Ishikawa (cell line): ENCODE data around the gene GDF9.

Experiments
- CEBPB ChIP-seq: IDR thresholded peaks from 2 replicates; pipeline ENCODE4 v1.6.1; 2012
- CREB1 ChIP-seq: IDR thresholded peaks from 2 replicates; pipeline ENCODE4 v1.6.1; 2012; ENCODE audit warnings: low read depth
- EGR1 ChIP-seq: IDR thresholded peaks from 2 replicates; pipeline ENCODE4 v1.6.1; 2012
- EP300 ChIP-seq: IDR thresholded peaks from 2 replicates; pipeline ENCODE4 v1.6.1; 2012; ENCODE audit warnings: borderline replicate concordance
- FOXM1 ChIP-seq: IDR thresholded peaks from 2 replicates; pipeline ENCODE4 v1.6.1; 2012; ENCODE audit warnings: low read depth, borderline replicate concordance
- NFIC ChIP-seq: IDR thresholded peaks from 2 replicates; pipeline ENCODE4 v1.6.1; 2012
- RAD21 ChIP-seq: IDR thresholded peaks from 2 replicates; pipeline ENCODE4 v1.6.1; 2012; ENCODE audit warnings: low read depth
- REST ChIP-seq: IDR thresholded peaks from 2 replicates; pipeline ENCODE4 v1.6.1; 2012; ENCODE audit warnings: low read depth, mild to moderate bottlenecking
- TAF1 ChIP-seq: IDR thresholded peaks from 2 replicates; pipeline ENCODE4 v1.6.1; 2012; ENCODE audit warnings: low read depth, mild to moderate bottlenecking
- TCF12 ChIP-seq: IDR thresholded peaks from 2 replicates; pipeline ENCODE4 v1.6.1; 2012; ENCODE audit warnings: low read depth
- TEAD4 ChIP-seq: IDR thresholded peaks from 2 replicates; pipeline ENCODE4 v1.6.1; 2012
- USF1 ChIP-seq: IDR thresholded peaks from 2 replicates; pipeline ENCODE4 v1.6.1; 2012
- YY1 ChIP-seq: IDR thresholded peaks from 2 replicates; pipeline ENCODE4 v1.6.1; 2012; ENCODE audit warnings: low read depth
- ZBTB7A ChIP-seq: IDR thresholded peaks from 2 replicates; pipeline ENCODE4 v1.6.1; 2012; ENCODE audit warnings: low read depth
- TF ChIP-seq, protein P1 (sequence below): IDR thresholded peaks from 2 replicates; pipeline ENCODE4 v1.6.1; 2012

GDF9 gene

GRCh38 chr5:132850066-132850465 lies 16.2 kb downstream of the GDF9 start:
- TF ChIP-seq CEBPB (no peak), TCF12 (no peak), EGR1 (no peak), ZBTB7A (no peak), RAD21 (no peak), TAF1 (no peak), YY1 (no peak), CREB1 (no peak)
- TF ChIP-seq, protein P1, sequence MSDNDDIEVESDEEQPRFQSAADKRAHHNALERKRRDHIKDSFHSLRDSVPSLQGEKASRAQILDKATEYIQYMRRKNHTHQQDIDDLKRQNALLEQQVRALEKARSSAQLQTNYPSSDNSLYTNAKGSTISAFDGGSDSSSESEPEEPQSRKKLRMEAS, result no peak

DNA sequence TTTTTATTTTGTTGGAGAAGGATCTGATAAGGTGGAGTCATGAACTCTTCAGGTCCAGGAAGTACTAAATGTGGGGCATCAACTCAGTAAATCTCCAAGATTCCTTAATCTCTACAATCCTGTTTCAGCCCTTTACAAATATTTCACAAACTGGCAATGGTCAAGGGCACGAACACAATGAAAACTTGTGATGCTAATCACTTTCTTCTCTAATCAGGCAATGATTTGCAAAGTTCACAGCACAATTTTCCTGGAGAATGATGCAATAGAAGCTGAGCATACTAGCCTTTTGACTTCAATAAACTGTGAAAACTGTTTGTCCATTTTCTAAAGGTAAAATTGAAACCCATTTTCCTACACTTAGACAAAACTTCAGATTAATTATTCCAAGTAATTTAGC lies 16.9 kb downstream of the GDF9 start:
- TF ChIP-seq TAF1, result no peak
- no peak for TF ChIP-seq ZBTB7A
- TF ChIP-seq NFIC, result no peak
- no peak for TF ChIP-seq TEAD4
- TF ChIP-seq YY1, result no peak
- TF ChIP-seq, protein P1, result no peak
- TF ChIP-seq EP300, result no peak

GRCh38 chr5:132848270-132848669 lies 18.0 kb downstream of the GDF9 start:
- no peak for TF ChIP-seq EGR1

DNA sequence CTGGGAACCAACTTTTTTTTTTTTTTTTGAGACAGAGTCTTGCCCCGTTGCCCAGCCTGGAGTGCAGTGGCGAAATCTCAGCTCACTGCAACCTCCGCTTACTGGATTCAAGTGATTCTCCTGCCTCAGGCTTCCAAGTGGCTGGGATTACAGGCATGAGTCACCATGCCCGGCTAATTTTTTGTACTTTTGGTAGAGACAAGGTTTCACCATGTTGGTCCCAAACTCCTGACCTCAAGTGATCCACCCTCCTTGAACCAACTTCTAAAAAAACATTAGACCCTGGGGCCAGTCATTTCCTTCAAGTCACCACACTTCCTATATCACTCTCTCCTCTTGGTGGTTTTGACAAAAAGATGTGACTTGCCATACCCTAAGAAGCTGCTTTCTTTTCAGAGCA lies 25.0 kb downstream of the GDF9 start:
- TF ChIP-seq TCF12 (no peak), CREB1 (no peak), TAF1 (no peak), RAD21 (no peak), ZBTB7A (no peak), EP300 (no peak), TEAD4 (no peak), USF1 (no peak)

- no peak for TF ChIP-seq RAD21
- TF ChIP-seq, protein P1, result no peak
- no peak for TF ChIP-seq EP300
- no peak for TF ChIP-seq CEBPB
- TF ChIP-seq REST, result no peak
- TF ChIP-seq USF1, result no peak
Observed at GRCh38 chr5:132840896-132841295, 25.4 kb downstream of the GDF9 start.

DNA sequence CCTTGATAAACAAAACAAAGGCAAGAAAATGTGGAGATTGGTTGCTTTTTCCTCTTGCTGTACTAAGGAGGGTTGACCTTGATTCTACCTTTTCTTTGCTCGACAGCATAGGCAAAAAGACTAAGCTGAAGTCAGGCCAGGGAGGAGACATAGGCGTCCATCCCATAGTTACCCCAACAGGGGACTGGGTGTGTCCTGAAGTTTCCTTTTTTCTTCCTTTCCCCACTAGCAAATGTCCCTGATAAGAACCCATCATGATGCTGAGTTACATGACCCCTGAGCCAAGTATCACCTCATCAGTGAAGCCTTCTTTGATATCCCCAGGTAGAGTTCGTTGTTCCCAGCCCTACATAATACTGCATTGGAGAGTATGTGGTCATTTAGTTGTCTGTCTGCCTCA lies 26.0 kb downstream of the GDF9 start:
- no peak for TF ChIP-seq EP300
- TF ChIP-seq USF1, result no peak
- TF ChIP-seq REST, result no peak
- TF ChIP-seq, protein P1, result no peak
- TF ChIP-seq TAF1, result no peak
- no peak for TF ChIP-seq NFIC
- TF ChIP-seq TEAD4, result no peak
- no peak for TF ChIP-seq YY1
- TF ChIP-seq FOXM1, result no peak
- no peak for TF ChIP-seq TCF12
- no peak for TF ChIP-seq RAD21
- no peak for TF ChIP-seq CREB1
- no peak for TF ChIP-seq EGR1
- no peak for TF ChIP-seq ZBTB7A
- no peak for TF ChIP-seq CEBPB
